Subcutaneous abdominal adipose tissue (tissue), 5 donors: Measurements from ENCODE around the gene PDXDC1.
"Not testable (repeated sequence)": the region's sequence is repeated elsewhere in the genome, so short reads cannot be mapped to it uniquely, and the experiment has no call there.

Experiments used
- H3K27ac ChIP-seq: one replicate; pipeline ENCODE4 v1.7.0; 2013; ENCODE audit warnings: low read depth, mild to moderate bottlenecking, inconsistent platforms, low read length, moderate library complexity
- H3K27me3 ChIP-seq, 5 donors: one replicate each; pipeline ENCODE4 v1.7.0; 2013; ENCODE audit warnings: low read length in 5 of 5, inconsistent platforms in 1 of 5; ENCODE audit not compliant: control insufficient read depth in 5 of 5, insufficient read depth in 4 of 5
- H3K36me3 ChIP-seq, 5 donors: one replicate each; pipeline ENCODE4 v1.7.0; 2013; ENCODE audit warnings: low read length in 5 of 5; ENCODE audit not compliant: control insufficient read depth in 5 of 5, insufficient read depth in 5 of 5
- H3K4me1 ChIP-seq, 5 donors: one replicate each; pipeline ENCODE4 v1.7.0; 2013; ENCODE audit warnings: low read length in 5 of 5, mild to moderate bottlenecking in 3 of 5, moderate library complexity in 1 of 5; ENCODE audit not compliant: control insufficient read depth in 5 of 5, insufficient read depth in 5 of 5
- H3K4me3 ChIP-seq, 5 donors: one replicate each; pipeline ENCODE4 v1.7.0; 2013; ENCODE audit warnings: low read length in 5 of 5, low read depth in 1 of 5
- H3K9ac ChIP-seq, 5 donors: one replicate each; pipeline ENCODE4 v1.7.0; 2013; ENCODE audit warnings: low read length in 5 of 5, mild to moderate bottlenecking in 4 of 5, moderate library complexity in 3 of 5
- H3K9me3 ChIP-seq, 5 donors: one replicate each; pipeline ENCODE4 v1.7.0; 2013; ENCODE audit warnings: low read length in 5 of 5; ENCODE audit not compliant: control insufficient read depth in 5 of 5
- donor health status: healthy.
- donor health status: healthy.
- donor health status: healthy.
- donor health status: healthy.
- donor health status: healthy.

The PDXDC1 gene

GRCh38 chr16:14989291-14990281 is 14.8 kb downstream of the PDXDC1 start:
- H3K9ac ChIP-seq, H3K27me3 ChIP-seq, H3K4me3 ChIP-seq, H3K27ac ChIP-seq, H3K9me3 ChIP-seq, H3K4me1 ChIP-seq: not testable (repeated sequence)
- H3K36me3 ChIP-seq = peaks cover 0 to 20% (median 7%) of the 10 kb centered on the region in 5 donors

DNA sequence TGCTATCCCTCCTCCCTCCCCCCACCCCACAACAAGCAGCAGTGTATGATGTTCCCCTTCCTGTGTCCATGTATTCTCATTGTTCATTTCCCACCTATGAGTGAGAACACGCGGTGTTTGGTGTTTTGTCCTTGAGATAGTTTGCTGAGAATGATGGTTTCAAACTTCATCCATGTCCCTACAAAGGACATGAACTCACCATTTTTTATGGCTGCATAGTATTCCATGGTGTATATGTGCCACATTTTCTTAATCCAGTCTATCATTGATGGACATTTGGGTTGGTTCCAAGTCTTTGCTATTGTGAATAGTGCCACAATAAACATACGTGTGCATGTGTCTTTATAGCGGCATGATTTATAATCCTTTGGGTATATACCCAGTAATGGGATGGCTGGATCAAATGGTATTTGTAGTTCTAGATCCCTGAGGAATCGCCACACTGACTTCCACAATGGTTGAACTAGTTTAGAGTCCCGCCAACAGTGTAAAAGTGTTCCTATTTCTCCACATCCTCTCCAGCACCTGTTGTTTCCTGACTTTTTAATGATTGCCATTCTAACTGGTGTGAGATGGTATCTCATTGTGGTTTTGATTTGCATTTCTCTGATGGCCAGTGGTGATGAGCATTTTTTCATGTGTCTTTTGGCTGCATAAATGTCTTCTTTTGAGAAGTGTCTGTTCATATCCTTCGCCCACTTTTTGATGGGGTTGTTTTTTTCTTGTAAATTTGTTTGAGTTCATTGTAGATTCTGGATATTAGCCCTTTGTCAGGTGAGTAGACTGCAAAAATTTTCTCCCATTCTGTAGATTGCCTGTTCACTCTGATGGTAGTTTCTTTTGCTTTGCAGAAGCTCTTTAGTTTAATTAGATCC is 18.7 kb downstream of the PDXDC1 start:
- H3K27ac ChIP-seq, H3K27me3 ChIP-seq, H3K4me3 ChIP-seq, H3K4me1 ChIP-seq, H3K9me3 ChIP-seq, H3K9ac ChIP-seq: not testable (repeated sequence)
- peaks cover 0 to 13% (median 8%) of the 10 kb centered on the region in 5 donors for H3K36me3 ChIP-seq

DNA sequence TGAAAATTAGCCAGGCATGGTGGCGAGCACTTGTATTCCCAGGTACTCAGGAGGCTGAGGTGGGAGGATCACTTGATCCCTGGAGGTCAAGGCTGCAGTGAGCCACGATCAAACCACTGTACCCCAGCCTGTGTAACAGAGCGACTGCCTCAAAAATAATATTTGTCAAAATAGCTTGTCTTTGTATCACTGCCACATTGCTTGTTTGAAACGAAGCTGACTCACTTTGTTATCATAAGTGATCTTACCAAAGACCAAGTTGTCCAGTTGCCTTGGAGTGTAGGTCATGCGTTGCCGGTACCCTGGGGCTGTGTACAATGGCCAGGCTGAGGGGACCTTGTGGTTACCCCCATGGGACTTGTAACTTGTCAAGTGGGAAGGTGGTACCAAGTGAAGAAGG is 21.9 kb downstream of the PDXDC1 start:
- not testable (repeated sequence) for H3K27ac ChIP-seq

GRCh38 chr16:14998300-14998699 is 23.5 kb downstream of the PDXDC1 start:
- H3K27ac ChIP-seq, H3K27me3 ChIP-seq, H3K4me1 ChIP-seq, H3K9me3 ChIP-seq, H3K4me3 ChIP-seq, H3K9ac ChIP-seq: not testable (repeated sequence)
- peaks cover 0 to 17% (median 7%) of the 10 kb centered on the region in 5 donors for H3K36me3 ChIP-seq

More for the DNA sequence above, 21.9 kb downstream of the PDXDC1 start:
- H3K9ac ChIP-seq, H3K9me3 ChIP-seq, H3K27me3 ChIP-seq, H3K4me3 ChIP-seq, H3K4me1 ChIP-seq: not testable (repeated sequence)
- H3K36me3 ChIP-seq = peaks cover 0 to 17% (median 7%) of the 10 kb centered on the region in 5 donors

DNA sequence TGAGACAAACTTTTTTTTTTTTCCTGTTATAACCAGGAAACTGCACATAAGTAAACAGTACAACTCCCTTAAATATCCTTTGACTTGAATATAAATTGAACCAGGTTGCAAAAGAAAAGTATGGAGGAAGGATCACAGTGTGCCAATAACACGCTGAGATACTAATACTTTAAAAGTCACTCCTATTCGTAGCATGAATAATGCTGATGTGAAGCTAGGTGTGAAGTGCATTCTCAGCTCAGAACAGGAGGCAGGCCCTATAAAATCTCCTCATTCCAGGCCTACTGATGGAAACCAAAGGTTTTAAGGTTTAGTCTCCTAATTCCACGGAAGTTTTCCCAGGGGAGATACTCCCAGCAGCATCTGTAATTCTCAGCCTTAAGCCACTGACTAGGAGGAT is 25.0 kb downstream of the PDXDC1 start:
- H3K27me3 ChIP-seq, H3K9me3 ChIP-seq, H3K4me1 ChIP-seq, H3K27ac ChIP-seq, H3K9ac ChIP-seq, H3K4me3 ChIP-seq: not testable (repeated sequence)
- H3K36me3 ChIP-seq = peaks cover 5 to 20% (median 7%) of the 10 kb centered on the region in 5 donors

DNA sequence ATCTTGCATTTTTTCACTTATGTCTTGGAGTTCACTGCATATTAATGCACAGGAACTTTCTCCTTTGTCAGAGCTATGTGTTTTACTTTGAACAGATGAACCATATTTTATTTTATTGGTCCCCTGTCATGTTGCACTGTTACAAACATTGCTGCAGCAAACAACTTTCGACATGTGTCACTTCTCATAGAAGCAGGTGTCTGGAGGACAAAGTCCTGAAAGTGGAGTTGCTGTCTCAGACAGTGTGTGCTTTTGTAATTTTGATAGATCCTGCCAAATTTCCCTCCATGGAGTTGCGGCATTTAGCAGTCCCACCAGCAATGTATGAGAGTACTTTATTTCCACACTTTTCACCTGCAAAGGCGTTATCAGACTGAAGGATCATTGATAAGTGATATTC is 27.6 kb downstream of the PDXDC1 start:
- H3K9ac ChIP-seq, H3K9me3 ChIP-seq, H3K27me3 ChIP-seq, H3K4me3 ChIP-seq, H3K27ac ChIP-seq: not testable (repeated sequence)
- peaks cover 7 to 20% (median 7%) of the 10 kb centered on the region in 5 donors for H3K36me3 ChIP-seq
- H3K4me1 ChIP-seq = peaks cover 0 to 12% (median 3%) of the 10 kb centered on the region in 5 donors

- not testable (repeated sequence) for H3K9me3 ChIP-seq, H3K27me3 ChIP-seq, H3K4me3 ChIP-seq, H3K27ac ChIP-seq
- Histone ChIP-seq H3K4me1 (peaks cover 0 to 14% (median 0%) of the 10 kb centered on the region in 5 donors), H3K36me3 (peaks cover 0 to 13% (median 5%) of the 10 kb centered on the region in 5 donors), H3K9ac (peak overlapping the region in 1 of 5 donors; percentile 24)
These were observed 30.7 kb downstream of the PDXDC1 start for GRCh38 chr16:15005357-15006132.

GRCh38 chr16:15008647-15009046 is 33.8 kb downstream of the PDXDC1 start:
- Histone ChIP-seq H3K9ac (peak overlapping the region in 1 of 5 donors; percentile 27), H3K4me1 (peaks cover 0 to 14% (median under 1%) of the 10 kb centered on the region in 5 donors), H3K36me3 (peaks cover 0 to 19% (median 5%) of the 10 kb centered on the region in 5 donors), H3K27ac (peak overlapping the region; percentile 10)
- H3K4me3 ChIP-seq, H3K27me3 ChIP-seq, H3K9me3 ChIP-seq: not testable (repeated sequence)

GRCh38 chr16:15012941-15013340 is 38.1 kb downstream of the PDXDC1 start:
- Histone ChIP-seq H3K4me1 (peaks cover 4 to 38% (median 28%) of the 10 kb centered on the region in 5 donors), H3K36me3 (peaks cover 6 to 17% (median 12%) of the 10 kb centered on the region in 5 donors)
- not testable (repeated sequence) for H3K9ac ChIP-seq, H3K27me3 ChIP-seq, H3K9me3 ChIP-seq, H3K4me3 ChIP-seq, H3K27ac ChIP-seq
